MM.1S (cell line): ENCODE results near the gene SLC51B.

Experiments
- DNase-seq: peaks from one replicate; pipeline ENCODE4 v3.0.0-alpha.2; 2015
- H2AFZ ChIP-seq: fragments of 300-600 bp; sonication (generic); 2 replicates; pipeline ENCODE4 v1.6.0; 2016; ENCODE audit warnings: antibody characterized with exemption, low read length
- H3F3A ChIP-seq: fragments of 300-600 bp; sonication (generic); 2 replicates; pipeline ENCODE4 v1.6.1; 2016; ENCODE audit warnings: mild to moderate bottlenecking, antibody characterized with exemption, low read length, moderate library complexity, mixed read lengths; ENCODE audit not compliant: insufficient read depth
- H3K27ac ChIP-seq: fragments of 300-600 bp; sonication (generic); 2 replicates; pipeline ENCODE4 v1.5.1; 2016; ENCODE audit warnings: mild to moderate bottlenecking, low read length
- H3K27me3 ChIP-seq: fragments of 300-600 bp; sonication (generic); replicated peaks from 2 replicates; pipeline ENCODE4 v1.6.0; 2016; ENCODE audit warnings: low read length; ENCODE audit not compliant: insufficient read depth
- H3K36me3 ChIP-seq: fragments of 300-600 bp; sonication (generic); replicated peaks from 2 replicates; pipeline ENCODE4 v1.6.1; 2016; ENCODE audit warnings: mild to moderate bottlenecking, low read length, mixed read lengths; ENCODE audit not compliant: insufficient read depth
- H3K4me1 ChIP-seq: fragments of 300-600 bp; sonication (generic); 2 replicates; pipeline ENCODE4 v1.6.1; 2016; ENCODE audit warnings: low read length, mixed read lengths
- H3K4me2 ChIP-seq: fragments of 300-600 bp; sonication (generic); 2 replicates; pipeline ENCODE4 v1.6.0; 2016; ENCODE audit warnings: low read depth, low read length
- H3K4me3 ChIP-seq: fragments of 300-600 bp; sonication (generic); 2 replicates; pipeline ENCODE4 v1.5.1; 2016; ENCODE audit warnings: low read length, mixed read lengths
- H3K79me2 ChIP-seq: fragments of 300-600 bp; sonication (generic); 2 replicates; pipeline ENCODE4 v1.6.1; 2016; ENCODE audit warnings: mixed run types, low read length, mixed read lengths
- H3K9ac ChIP-seq: fragments of 300-600 bp; sonication (generic); 2 replicates; pipeline ENCODE4 v1.6.1; 2016; ENCODE audit warnings: low read length, mixed read lengths
- H3K9me2 ChIP-seq: fragments of 300-600 bp; sonication (generic); replicated peaks from 2 replicates; pipeline ENCODE4 v1.6.1; 2016; ENCODE audit warnings: mild to moderate bottlenecking, low read length, mixed read lengths; ENCODE audit not compliant: insufficient read depth
- H3K9me3 ChIP-seq: fragments of 300-600 bp; sonication (generic); replicated peaks from 2 replicates; pipeline ENCODE4 v1.6.1; 2016; ENCODE audit warnings: mild to moderate bottlenecking, low read length, mixed read lengths; ENCODE audit not compliant: insufficient read depth
- H4K20me1 ChIP-seq: fragments of 300-600 bp; sonication (generic); 2 replicates; pipeline ENCODE4 v1.6.1; 2016; ENCODE audit warnings: mild to moderate bottlenecking, low read length, moderate library complexity, mixed read lengths; ENCODE audit not compliant: insufficient read depth
- CTCF ChIP-seq: fragments of 300-600 bp; sonication (generic); IDR thresholded peaks from 2 replicates; pipeline ENCODE4 v1.5.1; 2016; ENCODE audit warnings: antibody characterized with exemption, low read length, mixed read lengths
- EZH2 ChIP-seq: fragments of 300-600 bp; sonication (generic); optimal IDR thresholded peaks from 2 replicates; pipeline ENCODE3; 2017; ENCODE audit warnings: low read depth, mild to moderate bottlenecking, antibody characterized with exemption, low read length, mixed read lengths
- EZH2phosphoT487 ChIP-seq: fragments of 300-600 bp; sonication (generic); IDR thresholded peaks from 2 replicates; pipeline ENCODE4 v1.6.1; 2018; ENCODE audit warnings: antibody characterized with exemption, low read length

Gene SLC51B

GRCh38 chr15:65100442-65100841 lies 55.3 kb downstream of the SLC51B start:
- Histone ChIP-seq H3K4me2 (no peak overlapping the region), H3F3A (no peaks in the 10 kb centered on the region), H3K4me3 (no peak overlapping the region), H3K4me1 (no peaks in the 10 kb centered on the region), H3K27ac (no peak overlapping the region), H3K9me3 (no peaks in the 10 kb centered on the region), H3K36me3 (no peaks in the 10 kb centered on the region), H3K79me2 (no peaks in the 10 kb centered on the region), H3K9ac (no peak overlapping the region), H4K20me1 (no peaks in the 10 kb centered on the region), H2AFZ (no peak overlapping the region), H3K27me3 (no peaks in the 10 kb centered on the region), H3K9me2 (no peaks in the 10 kb centered on the region)
- no peak for DNase-seq
- TF ChIP-seq EZH2phosphoT487 (no peak), EZH2 (no peak), CTCF (no peak)

GRCh38 chr15:65101411-65101890 lies 56.3 kb downstream of the SLC51B start:
- H3K4me3 ChIP-seq: no peak overlapping the region
- DNase-seq: peak; percentile 35
- no peaks in the 10 kb centered on the region; the same call in 1 of the 2 replicates for H3K36me3 ChIP-seq
- no peaks in the 10 kb centered on the region for H3K9me2 ChIP-seq
- no peaks in the 10 kb centered on the region for H3K4me1 ChIP-seq
- H2AFZ ChIP-seq: no peak overlapping the region
- no peaks in the 10 kb centered on the region for H3K79me2 ChIP-seq
- no peaks in the 10 kb centered on the region for H4K20me1 ChIP-seq
- no peak for TF ChIP-seq EZH2
- peak; percentile 72 for TF ChIP-seq CTCF
- no peak for TF ChIP-seq EZH2phosphoT487
- H3F3A ChIP-seq: no peaks in the 10 kb centered on the region
- no peak overlapping the region for H3K4me2 ChIP-seq
- no peak overlapping the region for H3K9ac ChIP-seq
- H3K9me3 ChIP-seq: no peaks in the 10 kb centered on the region
- H3K27me3 ChIP-seq: no peaks in the 10 kb centered on the region
- H3K27ac ChIP-seq: no peak overlapping the region

- H2AFZ ChIP-seq: no peak overlapping the region
- H3F3A ChIP-seq: no peaks in the 10 kb centered on the region
- no peaks in the 10 kb centered on the region for H3K4me1 ChIP-seq
- no peaks in the 10 kb centered on the region for H3K9me3 ChIP-seq
- H3K79me2 ChIP-seq: no peaks in the 10 kb centered on the region
- no peak overlapping the region for H3K4me2 ChIP-seq
- no peaks in the 10 kb centered on the region for H3K27me3 ChIP-seq
- no peaks in the 10 kb centered on the region for H3K9me2 ChIP-seq
- H3K36me3 ChIP-seq: no peaks in the 10 kb centered on the region; the same call in 1 of the 2 replicates
- no peaks in the 10 kb centered on the region for H4K20me1 ChIP-seq
- H3K4me3 ChIP-seq: no peak overlapping the region
- DNase-seq: no peak
- no peak for TF ChIP-seq EZH2phosphoT487
- no peak for TF ChIP-seq CTCF
- TF ChIP-seq EZH2: no peak
- no peak overlapping the region for H3K27ac ChIP-seq
- H3K9ac ChIP-seq: no peak overlapping the region
Measured at GRCh38 chr15:65101891-65102708, 56.9 kb downstream of the SLC51B start.
